ENCODE results near the gene KPNA3. TPM values are rescaled to one million over a fixed set of nuclear protein-coding genes. Genes with fewer than 3 reads are reported as not detected.

Gene KPNA3
- total RNA-seq, 6 experiments from 2014 or later = 57.2 to 74.4 (median 65.6) TPM

- no peak for DNase-seq
- H3K36me3 Mint-ChIP-seq (ENCODE audit: low read depth) = peaks cover 11% of the 10 kb centered on the region; the same call in 1 of the 2 replicates
- peaks cover 27% of the 10 kb centered on the region for H3K4me1 Mint-ChIP-seq (ENCODE audit: low read depth)
- no peaks in the 10 kb centered on the region; the same call in 1 of the 2 replicates for H3K27me3 Mint-ChIP-seq (ENCODE audit: insufficient read depth)
- no peak for TF ChIP-seq CTCF (IDR thresholded peaks at IDR 0.05)
- H3K4me3 Mint-ChIP-seq = no peak overlapping the region
- no peaks in the 10 kb centered on the region for H3K9me3 Mint-ChIP-seq
- no peak overlapping the region for H3K27ac Mint-ChIP-seq
Measured at GRCh38 chr13:49654011-49654410, 138.5 kb downstream of the KPNA3 start.

GRCh38 chr13:49653478-49653877 lies 139.0 kb downstream of the KPNA3 start:
- H3K36me3 Mint-ChIP-seq (ENCODE audit: low read depth) = peaks cover 7% of the 10 kb centered on the region; the same call in 1 of the 2 replicates
- H3K27ac Mint-ChIP-seq = no peak overlapping the region
- peaks cover 27% of the 10 kb centered on the region for H3K4me1 Mint-ChIP-seq (ENCODE audit: low read depth)
- no peak overlapping the region for H3K4me3 Mint-ChIP-seq
- TF ChIP-seq CTCF (IDR thresholded peaks at IDR 0.05) = no peak
- H3K9me3 Mint-ChIP-seq = no peaks in the 10 kb centered on the region
- no peak for DNase-seq
- H3K27me3 Mint-ChIP-seq (ENCODE audit: insufficient read depth) = no peaks in the 10 kb centered on the region; the same call in 1 of the 2 replicates

GRCh38 chr13:49652355-49653305 lies 139.9 kb downstream of the KPNA3 start:
- peak; percentile 28 for DNase-seq
- peak; percentile 69 for TF ChIP-seq CTCF (IDR thresholded peaks at IDR 0.05)
- Mint-ChIP-seq H3K27ac (no peak overlapping the region), H3K9me3 (no peaks in the 10 kb centered on the region), H3K27me3 (ENCODE audit: insufficient read depth) (no peaks in the 10 kb centered on the region; the same call in 1 of the 2 replicates), H3K4me1 (ENCODE audit: low read depth) (peaks cover 27% of the 10 kb centered on the region), H3K36me3 (ENCODE audit: low read depth) (no peaks in the 10 kb centered on the region; the same call in 1 of the 2 replicates), H3K4me3 (no peak overlapping the region)

GRCh38 chr13:49651570-49652354 lies 140.7 kb downstream of the KPNA3 start:
- Mint-ChIP-seq H3K27ac (no peak overlapping the region), H3K4me1 (ENCODE audit: low read depth) (peaks cover 27% of the 10 kb centered on the region), H3K9me3 (no peaks in the 10 kb centered on the region), H3K27me3 (ENCODE audit: insufficient read depth) (no peaks in the 10 kb centered on the region; the same call in 1 of the 2 replicates), H3K4me3 (no peak overlapping the region), H3K36me3 (ENCODE audit: low read depth) (no peaks in the 10 kb centered on the region; the same call in 1 of the 2 replicates)
- no peak for TF ChIP-seq CTCF (IDR thresholded peaks at IDR 0.05)
- no peak for DNase-seq

GRCh38 chr13:49649963-49650312 lies 142.5 kb downstream of the KPNA3 start:
- Mint-ChIP-seq H3K4me1 (ENCODE audit: low read depth) (peaks cover 13% of the 10 kb centered on the region), H3K27me3 (ENCODE audit: insufficient read depth) (no peaks in the 10 kb centered on the region; the same call in 1 of the 2 replicates), H3K36me3 (ENCODE audit: low read depth) (no peaks in the 10 kb centered on the region), H3K27ac (peak overlapping the region; percentile 29; the same call in 1 of the 2 replicates), H3K4me3 (no peak overlapping the region), H3K9me3 (no peaks in the 10 kb centered on the region)
- no peak for DNase-seq
- TF ChIP-seq CTCF (IDR thresholded peaks at IDR 0.05) = no peak

Other genes starting within 250 kb of the KPNA3 start
- gene RCBTB1, start 207.1 kb downstream of the KPNA3 start, total RNA-seq (2021; fragmentation: NEBNext Ultra II Directional; extraction: Animal tissue kit (Norgen Biotek cat#: 25700)) = 10 to 100 TPM; 13.3 to 17.4 (median 15.6) TPM
- gene ARL11, start 164.2 kb downstream of the KPNA3 start, total RNA-seq (2021; fragmentation: NEBNext Ultra II Directional; extraction: Animal tissue kit (Norgen Biotek cat#: 25700)) = not detected
- gene EBPL, start 101.2 kb downstream of the KPNA3 start, total RNA-seq (2021; fragmentation: NEBNext Ultra II Directional; extraction: Animal tissue kit (Norgen Biotek cat#: 25700)) = 10 to 100 TPM; 69.5 to 82.8 (median 75.5) TPM
- gene SPRYD7, start 143.7 kb upstream of the KPNA3 start, total RNA-seq (2021; fragmentation: NEBNext Ultra II Directional; extraction: Animal tissue kit (Norgen Biotek cat#: 25700)) = 10 to 100 TPM; 15.1 to 19.3 (median 17.9) TPM
- 10 to 100 TPM; 15.2 to 20.3 (median 18.7) TPM for gene TRIM13, start 204.4 kb upstream of the KPNA3 start, total RNA-seq (2021; fragmentation: NEBNext Ultra II Directional; extraction: Animal tissue kit (Norgen Biotek cat#: 25700))
- gene KCNRG, start 222.8 kb upstream of the KPNA3 start, total RNA-seq (2021; fragmentation: NEBNext Ultra II Directional; extraction: Animal tissue kit (Norgen Biotek cat#: 25700)) = 1 to 10 TPM in 1 of 6 experiments, under 1 TPM in 4, not detected in 1; 0.17 to 1.3 (median 0.30) TPM